GM10248 (cell line): ENCODE measurements around the gene RANBP3L.
"Not testable (repeated sequence)": the region's sequence is repeated elsewhere in the genome, so short reads cannot be mapped to it uniquely, and the experiment has no call there.

Experiments used
- CTCF ChIA-PET: fragments of 300-600 bp; sonication (Branson Sonifier 250); formaldehyde crosslinking; extraction: SDS; loops from one replicate; lab custom pipeline; 2021; ENCODE audit warnings: antibody characterized with exemption; lab: Yijun Ruan, JAX
- POLR2A ChIA-PET: fragments of 350-650 bp; sonication (Branson Sonifier 250); formaldehyde crosslinking; extraction: SDS; loops from one replicate; lab custom pipeline; 2020; ENCODE audit warnings: antibody characterized with exemption; lab: Yijun Ruan, JAX
- DNase-seq: peaks from one replicate; pipeline ENCODE4 v3.0.0; 2012; ENCODE audit errors: extremely low spot score
- TF ChIP-seq, protein P1 (sequence below): IDR thresholded peaks from 2 replicates; pipeline ENCODE4 v1.5.1; 2012; ENCODE audit warnings: mild to moderate bottlenecking, low read depth; ENCODE audit errors: extremely low read depth, missing control alignments, control extremely low read depth

Gene RANBP3L

DNA sequence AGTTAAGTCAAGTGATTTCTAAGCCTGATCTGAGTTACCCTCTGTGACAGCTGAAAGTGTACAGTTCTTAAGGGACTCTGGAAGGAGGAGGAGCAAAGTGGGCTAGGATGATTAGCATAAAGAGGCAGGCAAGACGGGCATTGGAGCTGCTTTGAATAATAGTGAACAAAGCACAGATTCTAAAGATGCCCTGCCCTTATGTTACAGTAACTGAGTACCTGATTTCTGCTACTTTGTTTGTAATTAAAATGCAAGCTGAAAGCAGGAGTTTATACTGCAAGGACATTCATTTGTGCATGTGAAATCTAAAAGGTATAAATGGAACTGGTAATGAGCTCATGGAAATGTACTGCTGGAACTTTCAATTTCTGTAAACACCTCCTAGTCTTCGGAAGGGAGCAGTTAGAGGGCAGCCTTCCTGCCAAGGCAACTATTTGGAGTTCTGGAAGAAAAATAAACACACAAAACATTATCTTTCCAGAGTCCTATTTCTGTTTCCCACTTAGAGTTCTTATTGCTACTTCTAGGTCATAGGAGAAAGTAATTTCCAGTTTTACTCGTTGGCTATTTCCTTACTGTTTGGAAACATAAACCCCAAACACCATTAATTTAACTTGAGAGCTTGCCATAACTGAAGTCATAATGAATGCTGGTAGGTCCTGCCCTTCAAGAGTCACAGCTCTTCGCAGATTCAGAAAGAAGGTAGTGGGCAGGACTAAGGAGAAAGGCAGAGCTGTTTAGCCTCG is at the start of gene RANBP3L:
Gene RANBP3L (minus strand): TSS at position 45 of the 746 bp plus-strand sequence. CDS start 486 bp downstream, outside the sequence.
- ChIA-PET POLR2A (no interaction called here), CTCF (interaction anchor here (0.7 to 4.9 kb wide), 11 partner anchors 11 to 223 kb away, joined by 3 to 32 read pairs (median 3); partner anchors contain the start of gene NADK2)
- TF ChIP-seq, protein P1, sequence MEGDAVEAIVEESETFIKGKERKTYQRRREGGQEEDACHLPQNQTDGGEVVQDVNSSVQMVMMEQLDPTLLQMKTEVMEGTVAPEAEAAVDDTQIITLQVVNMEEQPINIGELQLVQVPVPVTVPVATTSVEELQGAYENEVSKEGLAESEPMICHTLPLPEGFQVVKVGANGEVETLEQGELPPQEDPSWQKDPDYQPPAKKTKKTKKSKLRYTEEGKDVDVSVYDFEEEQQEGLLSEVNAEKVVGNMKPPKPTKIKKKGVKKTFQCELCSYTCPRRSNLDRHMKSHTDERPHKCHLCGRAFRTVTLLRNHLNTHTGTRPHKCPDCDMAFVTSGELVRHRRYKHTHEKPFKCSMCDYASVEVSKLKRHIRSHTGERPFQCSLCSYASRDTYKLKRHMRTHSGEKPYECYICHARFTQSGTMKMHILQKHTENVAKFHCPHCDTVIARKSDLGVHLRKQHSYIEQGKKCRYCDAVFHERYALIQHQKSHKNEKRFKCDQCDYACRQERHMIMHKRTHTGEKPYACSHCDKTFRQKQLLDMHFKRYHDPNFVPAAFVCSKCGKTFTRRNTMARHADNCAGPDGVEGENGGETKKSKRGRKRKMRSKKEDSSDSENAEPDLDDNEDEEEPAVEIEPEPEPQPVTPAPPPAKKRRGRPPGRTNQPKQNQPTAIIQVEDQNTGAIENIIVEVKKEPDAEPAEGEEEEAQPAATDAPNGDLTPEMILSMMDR: no peak
- peak; percentile 7 for DNase-seq

DNA sequence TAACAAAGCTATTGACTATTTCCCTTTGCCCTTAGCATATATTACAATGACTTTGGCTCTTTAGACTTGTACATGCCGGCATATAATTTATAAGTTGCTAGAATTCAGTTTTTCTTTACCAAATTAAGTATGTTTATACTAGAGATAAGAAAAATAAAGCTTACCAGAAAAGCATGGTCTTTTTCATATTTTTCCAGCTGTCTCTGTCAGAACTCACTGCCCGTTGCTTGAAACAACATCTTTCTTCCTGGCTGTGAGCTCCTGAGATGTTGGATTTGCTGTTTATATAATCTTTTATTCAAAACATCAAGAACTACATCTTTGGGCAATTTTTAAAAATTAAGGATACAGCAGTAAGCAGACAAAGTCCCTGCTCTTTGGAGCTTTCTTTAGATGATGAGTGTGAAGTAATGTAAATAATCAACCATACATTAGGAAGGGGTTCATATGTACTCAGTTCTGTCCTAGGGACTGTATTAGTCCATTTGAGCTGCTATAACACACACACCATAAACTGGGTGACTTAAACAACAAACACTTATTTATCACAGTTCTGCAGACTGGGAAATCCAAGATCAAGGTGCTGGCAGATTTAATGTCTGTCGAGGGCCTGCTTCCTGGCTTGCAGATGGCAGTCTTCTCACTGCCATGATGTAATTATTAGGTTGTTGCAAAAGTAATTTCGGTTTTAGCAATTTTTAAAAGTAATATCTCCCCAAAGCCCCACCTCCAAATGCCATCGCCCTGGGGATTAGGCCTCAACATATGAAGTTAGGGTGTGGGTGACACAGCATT is 45.4 kb upstream of the RANBP3L start:
- DNase-seq: no peak
- ChIA-PET POLR2A (no interaction called here), CTCF (interaction anchor here (1.8 kb wide), 1 partner anchor 10 kb away, joined by 4 read pairs; no protein-coding TSS in a partner anchor)
- TF ChIP-seq, protein P1: no peak

DNA sequence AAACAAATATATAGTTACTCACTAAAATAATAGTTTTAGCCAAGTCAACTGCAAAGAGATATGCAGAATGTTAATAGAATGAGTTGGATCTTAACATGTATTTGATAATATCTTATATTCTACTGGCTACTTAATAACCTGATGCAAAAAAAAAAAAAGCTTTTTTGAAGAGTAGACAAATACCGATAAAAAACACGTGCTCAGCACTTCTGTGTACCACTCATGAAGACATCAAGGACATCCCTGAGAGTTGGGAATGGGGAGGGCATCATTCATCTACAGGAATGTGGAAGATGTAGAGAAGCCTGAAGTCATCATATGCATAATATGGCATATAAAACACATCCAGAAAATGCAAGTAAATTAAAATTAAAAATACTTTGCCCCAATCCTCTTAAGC is 43.2 kb upstream of the RANBP3L start:
- DNase-seq: no peak
- ChIA-PET POLR2A (no interaction called here), CTCF (interaction anchor here (1.0 to 1.9 kb wide), 3 partner anchors 10 to 351 kb away, joined by 3 to 4 read pairs (median 4); no protein-coding TSS in a partner anchor)
- TF ChIP-seq, protein P1: no peak

DNA sequence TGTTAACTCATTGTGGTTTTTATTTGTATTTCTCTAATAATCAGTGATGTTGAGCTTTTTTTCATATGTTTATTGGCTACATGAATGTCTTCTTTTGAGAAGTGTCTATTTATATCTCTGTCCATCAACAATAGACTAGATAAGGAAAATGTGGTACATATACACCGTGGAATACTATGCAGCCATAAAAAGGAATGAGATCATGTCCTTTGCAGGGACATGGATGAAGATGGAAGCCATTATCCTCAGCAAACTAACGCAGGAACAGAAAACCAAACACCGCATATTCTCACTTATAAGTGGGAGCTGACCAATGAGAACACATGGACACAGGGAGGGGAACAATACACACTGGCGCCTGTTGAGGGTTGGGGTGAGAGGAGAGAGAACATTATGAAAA is 40.0 kb upstream of the RANBP3L start:
- CTCF ChIA-PET: interaction anchor here (1.7 kb wide), 1 partner anchor 14 kb away, joined by 6 read pairs; no protein-coding TSS in a partner anchor
- POLR2A ChIA-PET, DNase-seq: not testable (repeated sequence)

GRCh38 chr5:36337597-36337996 is 35.9 kb upstream of the RANBP3L start:
- POLR2A ChIA-PET: no interaction called here
- CTCF ChIA-PET: no interaction called here
- TF ChIP-seq, protein P1: no peak

DNA sequence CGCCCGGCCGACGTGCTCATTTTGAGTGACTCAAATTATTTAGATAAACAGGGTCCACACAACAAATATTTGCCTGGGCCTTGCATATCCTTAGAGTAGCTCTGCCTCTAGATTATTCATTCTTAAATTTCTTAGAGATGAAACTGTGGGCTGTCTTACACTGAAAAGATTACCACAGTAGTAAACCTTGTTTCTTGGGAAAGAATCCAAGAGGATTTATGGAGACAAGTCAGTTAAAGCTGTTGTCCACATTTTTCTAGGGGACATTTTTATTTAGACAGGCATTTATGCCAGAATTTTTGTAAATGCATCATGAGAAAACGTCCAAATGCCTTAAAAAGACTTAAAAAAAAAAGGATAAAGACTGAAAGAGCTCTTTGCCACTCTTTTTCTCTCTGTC is 32.6 kb upstream of the RANBP3L start:
- CTCF ChIA-PET: interaction anchor here (1.3 kb wide), 1 partner anchor 45 kb away, joined by 3 read pairs; no protein-coding TSS in a partner anchor
- POLR2A ChIA-PET: no interaction called here
- TF ChIP-seq, protein P1: no peak
- no peak for DNase-seq

More at GRCh38 chr5:36337597-36337996, 35.9 kb upstream of the RANBP3L start:
- no peak for DNase-seq

DNA sequence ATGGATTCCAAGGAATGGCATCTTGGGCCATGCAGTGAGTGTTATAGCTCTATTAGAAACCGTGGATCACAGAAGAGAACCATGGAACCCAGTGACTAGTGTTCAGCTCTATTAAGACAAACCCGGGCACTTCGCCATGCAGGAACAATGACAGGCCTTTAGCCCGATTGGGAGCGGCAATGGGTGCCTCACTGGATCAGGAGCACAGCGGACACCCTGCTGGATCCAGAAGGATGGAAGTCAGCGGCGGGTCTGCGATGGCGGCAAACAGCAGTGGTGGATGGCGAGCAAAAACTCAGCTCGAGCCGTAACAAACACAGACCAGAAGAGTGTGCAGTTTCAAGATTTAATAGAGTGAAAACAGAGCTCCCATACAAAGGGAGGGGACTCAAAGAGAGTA is 31.0 kb upstream of the RANBP3L start:
- DNase-seq, CTCF ChIA-PET, POLR2A ChIA-PET: not testable (repeated sequence)
